GM18858 (cell line): Measurements from ENCODE around the gene HOXB13.

Experiments
- ATAC-seq: cut with Tn5 transposase; IDR thresholded peaks from one replicate; pipeline ENCODE4 v1.9.1; 2021; ENCODE audit not compliant: unreplicated experiment

The HOXB13 gene

GRCh38 chr17:48728232-48729231 is at the start of gene HOXB13:
Gene HOXB13 (minus strand): TSS chr17:48728750. CDS start chr17:48728593, 157 bp downstream.
- ATAC-seq: no peak

- ATAC-seq: no peak
Observed at GRCh38 chr17:48776602-48777001, 48.1 kb upstream of the HOXB13 start.

GRCh38 chr17:48773245-48773644 is 44.7 kb upstream of the HOXB13 start:
- ATAC-seq: no peak

- ATAC-seq: no peak
Observed at GRCh38 chr17:48770954-48771353, 42.4 kb upstream of the HOXB13 start.

- no peak for ATAC-seq
Observed at GRCh38 chr17:48769009-48769675, 40.6 kb upstream of the HOXB13 start.

- no peak for ATAC-seq
Observed at GRCh38 chr17:48767263-48767774, 38.8 kb upstream of the HOXB13 start.

GRCh38 chr17:48761114-48761513 is 32.6 kb upstream of the HOXB13 start:
- no peak for ATAC-seq

GRCh38 chr17:48760411-48760810 is 31.9 kb upstream of the HOXB13 start:
- ATAC-seq: no peak

GRCh38 chr17:48759288-48759687 is 30.7 kb upstream of the HOXB13 start:
- no peak for ATAC-seq

- ATAC-seq: no peak
Observed at GRCh38 chr17:48757524-48757961, 29.0 kb upstream of the HOXB13 start.

GRCh38 chr17:48756830-48757251 is 28.3 kb upstream of the HOXB13 start:
- ATAC-seq: no peak

GRCh38 chr17:48755356-48755755 is 26.8 kb upstream of the HOXB13 start:
- no peak for ATAC-seq

- no peak for ATAC-seq
Observed at GRCh38 chr17:48754500-48755261, 26.1 kb upstream of the HOXB13 start.

- ATAC-seq: no peak
Observed at GRCh38 chr17:48753794-48754499, 25.4 kb upstream of the HOXB13 start.

GRCh38 chr17:48752399-48753288 is 24.1 kb upstream of the HOXB13 start:
- no peak for ATAC-seq

GRCh38 chr17:48751733-48752398 is 23.3 kb upstream of the HOXB13 start:
- ATAC-seq: no peak

GRCh38 chr17:48751172-48751571 is 22.6 kb upstream of the HOXB13 start:
- no peak for ATAC-seq

- ATAC-seq: no peak
Observed at GRCh38 chr17:48749621-48750553, 21.3 kb upstream of the HOXB13 start.
